Dendritic cell treated with granulocyte-macrophage colony-stimulating factor and Interleukin-4, amounts not matched to agents 40 ng/mL and 50 ng/mL, for 4 days (primary cell): ENCODE results near the gene SCN1B.
"Not testable (repeated sequence)": the region's sequence is repeated elsewhere in the genome, so short reads cannot be mapped to it uniquely, and the experiment has no call there.

Experiments
- H3K27ac Mint-ChIP-seq: one replicate; pipeline ENCODE4 v1.8.0; 2022; ENCODE audit warnings: mild to moderate bottlenecking, mixed read lengths
- H3K27me3 Mint-ChIP-seq: one replicate; pipeline ENCODE4 v1.8.0; 2022; ENCODE audit warnings: mild to moderate bottlenecking, mixed read lengths
- H3K36me3 Mint-ChIP-seq: one replicate; pipeline ENCODE4 v1.8.0; 2022; ENCODE audit warnings: low read depth, mixed read lengths
- H3K4me1 Mint-ChIP-seq: one replicate; pipeline ENCODE4 v1.8.0; 2022; ENCODE audit warnings: low read depth, mixed read lengths
- H3K4me3 Mint-ChIP-seq: one replicate; pipeline ENCODE4 v1.8.0; 2022; ENCODE audit warnings: mild to moderate bottlenecking, moderate library complexity, mixed read lengths
- H3K9me3 Mint-ChIP-seq: one replicate; pipeline ENCODE4 v1.8.0; 2022; ENCODE audit warnings: mixed read lengths
- intact Hi-C: fragments of 100-400 bp; cut with micrococcal nuclease; formaldehyde crosslinking; loops from one replicate; pipeline ENCODE4 v1.15.0; 2022

Gene SCN1B

DNA sequence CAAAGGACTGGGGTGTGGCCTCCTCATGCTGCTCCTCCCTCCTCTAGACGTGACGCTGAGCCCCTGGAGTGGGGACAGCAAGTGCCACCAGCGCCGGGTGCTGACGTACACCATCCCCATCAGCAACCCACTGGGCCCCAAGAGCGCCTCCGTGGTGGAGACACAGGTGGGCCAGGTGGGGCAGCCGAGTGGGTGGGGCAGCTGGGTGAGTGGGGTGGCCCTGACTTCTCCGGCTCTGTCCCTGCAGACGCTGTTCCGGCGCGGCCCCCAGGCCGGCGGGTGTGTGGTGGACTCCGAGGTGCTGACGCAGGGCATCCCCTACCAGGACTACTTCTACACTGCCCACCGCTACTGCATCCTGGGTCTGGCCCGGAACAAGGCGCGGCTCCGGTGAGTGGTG is 11.1 kb upstream of the SCN1B start:
- H3K9me3 Mint-ChIP-seq = no peaks in the 10 kb centered on the region
- H3K4me1 Mint-ChIP-seq = peaks cover 54% of the 10 kb centered on the region
- H3K27me3 Mint-ChIP-seq = no peaks in the 10 kb centered on the region
- peaks cover 99% of the 10 kb centered on the region for H3K36me3 Mint-ChIP-seq
- H3K4me3 Mint-ChIP-seq = no peak overlapping the region
- H3K27ac Mint-ChIP-seq = no peak overlapping the region
- intact Hi-C loops = no loop called here

DNA sequence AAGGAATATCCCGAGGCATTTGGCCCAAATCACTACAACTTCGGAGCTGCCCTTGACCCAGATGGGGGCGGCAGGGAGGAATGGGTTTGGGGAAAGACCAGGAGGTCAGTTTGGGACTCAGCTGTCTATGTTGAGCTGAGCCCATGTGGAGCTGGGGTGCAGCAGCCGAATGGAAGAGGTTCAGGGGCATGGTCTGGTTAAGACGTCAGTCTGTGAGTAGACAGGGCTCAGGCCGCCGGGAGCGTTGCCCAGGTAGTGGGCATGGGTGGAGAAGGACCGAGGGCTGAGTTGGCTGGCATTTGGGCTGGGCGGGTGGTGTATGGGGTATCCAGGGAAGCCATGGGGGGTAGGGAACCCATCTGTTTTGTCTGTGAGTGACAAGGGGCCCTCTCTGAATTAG is 9.3 kb upstream of the SCN1B start:
- intact Hi-C loops = no loop called here
- Mint-ChIP-seq H3K27ac (no peak overlapping the region), H3K4me1 (peaks cover 38% of the 10 kb centered on the region), H3K9me3 (no peaks in the 10 kb centered on the region), H3K4me3 (no peak overlapping the region), H3K27me3 (no peaks in the 10 kb centered on the region), H3K36me3 (peaks cover 99% of the 10 kb centered on the region)

DNA sequence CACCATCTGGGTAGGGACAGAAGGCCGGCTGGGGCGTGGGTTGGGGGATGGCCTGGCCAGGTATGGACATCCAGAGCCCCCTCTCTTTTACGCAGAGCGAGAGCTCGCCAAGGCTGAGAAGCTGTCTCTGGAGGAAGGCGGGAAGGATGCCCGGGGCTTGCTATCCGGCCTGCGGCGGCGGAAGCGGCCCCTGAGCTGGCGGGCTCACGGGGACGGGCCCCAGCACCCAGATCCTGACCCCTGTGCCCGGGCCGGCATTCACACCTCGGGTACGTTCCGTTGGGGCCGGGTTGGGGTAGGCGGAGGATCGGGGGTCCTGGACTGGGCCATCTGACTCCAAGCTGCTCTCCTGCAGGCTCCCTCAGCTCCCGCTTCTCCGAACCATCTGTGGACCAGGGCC is 8.7 kb upstream of the SCN1B start:
- intact Hi-C loops = no loop called here
- Mint-ChIP-seq H3K4me3 (no peak overlapping the region), H3K27me3 (no peaks in the 10 kb centered on the region), H3K4me1 (peaks cover 38% of the 10 kb centered on the region), H3K9me3 (no peaks in the 10 kb centered on the region), H3K27ac (peak overlapping the region; percentile 57), H3K36me3 (peaks cover 99% of the 10 kb centered on the region)

DNA sequence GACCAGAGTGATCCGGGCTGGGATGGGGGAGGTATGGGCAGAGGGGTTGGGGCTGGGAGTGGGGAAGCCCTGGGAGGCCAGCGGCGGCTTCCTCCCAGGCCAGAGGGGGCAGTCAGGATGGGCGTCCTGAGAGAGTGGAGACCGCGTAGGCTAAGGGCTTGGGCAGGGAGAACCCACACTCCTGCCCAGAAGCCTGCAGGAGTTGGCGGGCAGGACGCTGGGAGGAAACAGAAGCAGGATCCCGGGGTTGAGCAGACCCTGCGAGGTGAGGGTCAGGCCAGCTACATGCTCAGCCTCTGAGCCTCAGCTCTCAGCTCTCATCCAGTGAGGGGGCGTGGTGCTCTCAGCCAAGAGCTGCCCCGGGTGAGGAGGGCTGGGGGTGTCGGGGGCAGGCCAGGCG is 7.8 kb upstream of the SCN1B start:
- intact Hi-C loops = no loop called here

DNA sequence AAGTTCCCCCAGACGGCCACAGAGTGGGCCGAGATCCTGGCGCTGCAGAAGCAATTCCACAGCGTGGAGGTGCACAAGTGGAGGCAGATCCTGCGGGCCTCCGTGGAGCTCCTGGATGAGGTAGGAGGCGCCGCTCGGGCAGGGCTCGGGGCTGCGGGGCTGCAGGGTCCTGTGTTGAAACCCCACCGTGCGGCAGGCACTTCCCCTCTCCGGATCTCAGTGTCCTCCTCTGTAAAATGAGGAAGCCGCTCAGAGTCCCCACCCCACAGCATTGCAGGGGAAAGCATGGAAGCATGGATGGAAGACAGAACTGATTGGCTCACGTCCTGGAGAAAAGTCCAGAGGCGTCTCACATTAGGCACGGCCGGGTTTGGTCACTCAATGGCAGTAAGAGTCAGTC is 6.8 kb upstream of the SCN1B start:
- H3K27me3 Mint-ChIP-seq = peaks cover 2% of the 10 kb centered on the region
- H3K4me1 Mint-ChIP-seq = peaks cover 24% of the 10 kb centered on the region
- no peak overlapping the region for H3K4me3 Mint-ChIP-seq
- intact Hi-C loops = no loop called here
- peaks cover 100% of the 10 kb centered on the region for H3K36me3 Mint-ChIP-seq
- H3K9me3 Mint-ChIP-seq = no peaks in the 10 kb centered on the region
- peak overlapping the region; percentile 52 for H3K27ac Mint-ChIP-seq

More for the DNA sequence above, 7.8 kb upstream of the SCN1B start:
- Mint-ChIP-seq H3K4me1 (peaks cover 33% of the 10 kb centered on the region), H3K9me3 (no peaks in the 10 kb centered on the region), H3K27ac (peak overlapping the region; percentile 57), H3K4me3 (no peak overlapping the region), H3K36me3 (peaks cover 100% of the 10 kb centered on the region), H3K27me3 (no peaks in the 10 kb centered on the region)

DNA sequence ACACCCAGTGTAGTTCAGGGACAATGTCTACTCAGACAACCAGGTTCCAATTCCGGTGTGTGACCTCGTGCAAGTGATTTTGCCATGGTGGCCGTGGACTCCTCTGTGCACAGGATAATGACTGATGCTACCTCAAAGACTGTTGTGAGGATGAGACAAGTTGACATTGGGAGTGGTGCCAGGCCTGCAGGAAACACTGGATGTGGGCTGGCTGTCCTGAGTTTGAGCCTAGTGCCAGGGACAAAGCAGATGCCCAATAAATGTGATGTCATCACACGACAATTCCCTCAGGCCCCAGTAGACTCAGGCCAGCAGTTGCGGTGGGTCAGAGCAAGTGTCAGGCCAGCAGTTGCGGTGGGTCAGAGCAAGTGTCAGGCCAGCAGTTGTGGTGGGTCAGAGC is 6.2 kb upstream of the SCN1B start:
- Mint-ChIP-seq H3K4me3 (no peak overlapping the region), H3K36me3 (peaks cover 95% of the 10 kb centered on the region)
- intact Hi-C loops = no loop called here

DNA sequence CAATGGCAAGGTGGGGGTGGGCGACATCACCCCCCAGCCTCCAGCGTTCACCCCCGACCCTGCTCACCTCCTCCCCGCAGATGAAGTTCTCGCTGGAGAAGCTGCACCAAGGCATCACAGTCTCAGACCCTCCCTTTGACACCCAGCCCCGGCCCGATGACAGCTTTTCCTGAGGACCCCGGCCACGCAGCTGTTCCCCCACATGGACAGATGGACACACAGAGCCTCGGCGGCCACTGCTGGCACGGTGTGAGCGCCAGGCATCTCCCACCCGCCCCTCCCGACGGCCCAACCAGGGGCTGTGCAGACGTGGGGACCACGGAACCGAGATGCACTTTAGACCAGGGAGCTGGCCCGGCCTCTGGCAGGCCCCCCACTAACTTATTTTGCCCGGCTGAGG is 4.3 kb upstream of the SCN1B start:
- Mint-ChIP-seq H3K27me3 (peaks cover 17% of the 10 kb centered on the region), H3K9me3 (no peaks in the 10 kb centered on the region), H3K4me1 (peaks cover 29% of the 10 kb centered on the region), H3K4me3 (no peak overlapping the region), H3K27ac (no peak overlapping the region), H3K36me3 (peaks cover 76% of the 10 kb centered on the region)
- intact Hi-C loops = no loop called here

More for the DNA sequence above, 6.2 kb upstream of the SCN1B start:
- no peaks in the 10 kb centered on the region for H3K9me3 Mint-ChIP-seq
- peaks cover 7% of the 10 kb centered on the region for H3K27me3 Mint-ChIP-seq
- no peak overlapping the region for H3K27ac Mint-ChIP-seq
- peaks cover 21% of the 10 kb centered on the region for H3K4me1 Mint-ChIP-seq

DNA sequence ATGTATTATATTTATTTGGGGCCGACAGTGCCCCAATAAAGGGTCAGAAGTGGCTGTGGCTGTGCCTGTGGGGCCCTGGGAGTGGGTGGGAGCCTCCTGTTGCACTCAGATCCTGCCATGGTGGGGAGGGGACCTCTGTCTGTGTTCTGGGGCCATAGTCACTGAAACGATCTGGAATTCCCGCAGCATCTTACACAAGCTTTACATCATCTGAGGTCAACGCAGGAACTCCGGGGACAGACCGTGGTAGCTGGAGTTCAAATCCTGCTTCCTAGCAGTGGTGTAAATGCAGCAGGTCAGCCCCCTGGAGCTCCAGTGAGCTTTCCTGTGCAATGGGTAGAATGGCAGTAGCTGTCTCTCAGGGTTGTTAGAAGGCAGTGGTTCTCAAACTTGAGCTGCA is 3.9 kb upstream of the SCN1B start:
- peaks cover 72% of the 10 kb centered on the region for H3K36me3 Mint-ChIP-seq
- no peak overlapping the region for H3K4me3 Mint-ChIP-seq
- H3K27me3 Mint-ChIP-seq = peaks cover 22% of the 10 kb centered on the region
- intact Hi-C loops = no loop called here
- no peaks in the 10 kb centered on the region for H3K9me3 Mint-ChIP-seq
- no peak overlapping the region for H3K27ac Mint-ChIP-seq
- peaks cover 33% of the 10 kb centered on the region for H3K4me1 Mint-ChIP-seq

DNA sequence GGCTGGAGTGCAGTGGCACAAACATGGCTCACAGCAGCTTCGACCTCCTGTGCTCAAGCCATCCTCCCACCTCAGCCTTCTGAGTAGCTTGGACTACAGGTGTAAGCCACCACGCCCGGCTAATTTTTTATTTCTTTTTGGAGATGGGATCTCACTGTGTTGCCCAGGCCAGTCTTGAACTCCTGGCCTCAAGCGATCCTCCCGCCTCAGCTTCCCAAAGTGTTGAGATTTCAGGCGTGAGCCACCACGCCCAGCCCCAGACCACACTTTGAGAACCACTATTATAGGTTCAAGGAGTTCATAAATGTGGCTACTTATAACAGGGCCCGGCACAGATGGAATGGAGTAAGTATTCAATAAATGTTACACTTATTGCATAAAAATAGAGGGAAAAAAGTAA is 3.3 kb upstream of the SCN1B start:
- H3K4me1 Mint-ChIP-seq = peaks cover 32% of the 10 kb centered on the region
- no peak overlapping the region for H3K4me3 Mint-ChIP-seq
- peaks cover 28% of the 10 kb centered on the region for H3K27me3 Mint-ChIP-seq
- H3K27ac Mint-ChIP-seq = no peak overlapping the region
- no peaks in the 10 kb centered on the region for H3K9me3 Mint-ChIP-seq
- peaks cover 66% of the 10 kb centered on the region for H3K36me3 Mint-ChIP-seq
- intact Hi-C loops = no loop called here

DNA sequence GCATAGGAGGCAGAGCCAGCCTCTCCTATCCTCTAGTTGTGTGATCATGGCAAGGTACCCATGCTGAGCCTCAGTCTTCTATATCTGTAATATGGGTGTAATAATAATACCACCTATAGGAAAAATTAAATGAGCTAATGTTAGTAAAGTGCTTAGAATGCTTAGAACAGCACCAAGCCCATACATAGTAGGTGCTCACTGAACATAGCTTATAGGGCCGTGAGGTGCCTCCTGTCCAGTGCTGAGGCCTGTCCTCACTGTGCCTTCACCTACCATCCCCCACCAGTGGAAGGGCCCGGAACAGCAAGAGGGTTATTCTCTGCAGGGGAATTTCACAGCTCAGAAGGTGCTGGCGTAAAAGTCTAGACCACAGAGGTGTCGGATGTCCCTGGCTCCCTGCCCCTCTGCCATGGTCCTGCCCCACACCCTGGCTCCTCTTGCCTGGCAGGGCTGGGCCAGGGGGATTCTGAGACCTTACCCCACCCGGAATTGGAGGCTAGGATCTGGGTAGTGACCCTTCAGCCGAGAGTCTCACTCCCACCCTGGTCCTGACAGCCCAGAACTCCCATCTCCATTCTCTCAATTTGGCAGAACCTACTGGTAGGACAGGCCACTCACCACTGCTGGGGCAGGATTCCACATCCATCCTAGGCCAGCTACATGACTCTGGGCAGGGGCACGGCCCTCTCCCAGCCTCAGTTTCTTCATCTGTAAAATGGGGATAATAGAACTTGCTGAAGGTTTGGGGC is 2.2 kb upstream of the SCN1B start:
- intact Hi-C loops = no loop called here
- Mint-ChIP-seq H3K4me1 (peaks cover 23% of the 10 kb centered on the region), H3K36me3 (peaks cover 56% of the 10 kb centered on the region), H3K27me3 (peaks cover 38% of the 10 kb centered on the region), H3K9me3 (no peaks in the 10 kb centered on the region), H3K27ac (no peak overlapping the region), H3K4me3 (no peak overlapping the region)

DNA sequence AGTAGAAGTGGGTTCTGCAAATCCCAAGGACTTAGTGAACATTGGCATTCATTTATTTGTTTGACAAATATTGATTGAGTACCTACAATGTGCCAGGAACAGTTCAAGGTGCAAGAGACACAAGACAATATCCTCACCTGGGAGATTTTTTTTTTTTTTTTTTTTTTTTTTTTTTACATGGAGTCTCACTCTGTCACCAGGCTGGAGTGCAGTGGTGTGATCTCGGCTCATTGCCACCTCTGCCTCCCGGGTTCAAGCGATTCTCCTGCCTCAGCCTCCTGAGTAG is 1.7 kb upstream of the SCN1B start:
- H3K9me3 Mint-ChIP-seq, intact Hi-C loops, H3K27ac Mint-ChIP-seq, H3K4me3 Mint-ChIP-seq: not testable (repeated sequence)
- Mint-ChIP-seq H3K27me3 (peaks cover 43% of the 10 kb centered on the region), H3K4me1 (peaks cover 17% of the 10 kb centered on the region), H3K36me3 (peaks cover 51% of the 10 kb centered on the region)

DNA sequence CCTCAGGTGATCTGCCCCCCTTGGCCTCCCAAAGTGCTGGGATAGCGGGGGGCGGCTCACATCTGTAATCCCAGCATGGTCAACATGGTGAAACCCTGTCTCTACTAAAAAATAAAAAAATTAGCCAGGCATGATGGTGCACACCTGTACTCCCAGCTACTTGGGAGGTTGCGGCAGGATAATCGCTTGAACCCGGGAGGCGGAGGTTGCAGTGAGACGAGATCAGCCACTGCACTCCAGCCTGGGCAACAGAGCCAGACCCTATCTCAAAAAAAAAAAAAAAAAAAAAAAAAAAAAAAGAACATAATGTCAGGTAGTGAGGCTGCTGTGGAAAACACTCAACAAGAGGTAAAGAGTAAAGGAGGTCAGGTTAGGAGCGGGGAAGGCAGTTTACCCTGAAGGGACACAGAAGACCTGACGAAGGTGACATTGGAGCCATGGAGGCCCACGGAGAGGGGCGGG is 964 bp upstream of the SCN1B start:
- H3K27ac Mint-ChIP-seq, H3K4me3 Mint-ChIP-seq, H3K9me3 Mint-ChIP-seq, intact Hi-C loops: not testable (repeated sequence)
- Mint-ChIP-seq H3K36me3 (peaks cover 43% of the 10 kb centered on the region), H3K27me3 (peaks cover 47% of the 10 kb centered on the region), H3K4me1 (peaks cover 14% of the 10 kb centered on the region)

DNA sequence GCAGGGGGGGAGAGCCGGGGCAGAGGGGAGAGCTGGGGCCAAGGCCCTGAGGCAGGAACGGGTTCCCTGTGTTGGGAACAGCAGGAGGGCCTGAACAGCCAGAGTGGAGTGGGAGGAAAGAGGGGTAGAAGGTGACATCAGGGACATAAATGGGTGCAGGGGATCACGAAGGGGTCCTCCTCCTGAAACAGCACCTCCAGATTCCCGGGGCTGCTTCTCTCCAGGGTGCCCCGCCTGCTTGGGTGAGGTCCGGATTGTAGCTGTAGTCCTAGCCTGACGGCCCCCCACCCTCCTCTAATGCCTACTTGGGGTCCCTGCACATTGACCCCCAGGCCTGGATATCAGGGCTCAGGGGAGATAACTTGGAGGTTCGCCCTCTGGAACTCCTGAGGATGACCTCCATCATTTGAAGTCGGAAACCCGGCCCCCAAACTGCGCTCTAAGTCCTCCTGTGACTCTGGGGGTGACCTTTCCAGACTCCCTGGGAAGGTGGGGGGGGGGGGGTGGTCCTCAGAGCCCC is 473 bp upstream of the SCN1B start:
- Mint-ChIP-seq H3K4me1 (peaks cover 14% of the 10 kb centered on the region), H3K4me3 (peak overlapping the region; percentile 17), H3K36me3 (peaks cover 38% of the 10 kb centered on the region), H3K27ac (no peak overlapping the region), H3K9me3 (no peaks in the 10 kb centered on the region), H3K27me3 (peaks cover 50% of the 10 kb centered on the region)
- intact Hi-C loops = no loop called here

DNA sequence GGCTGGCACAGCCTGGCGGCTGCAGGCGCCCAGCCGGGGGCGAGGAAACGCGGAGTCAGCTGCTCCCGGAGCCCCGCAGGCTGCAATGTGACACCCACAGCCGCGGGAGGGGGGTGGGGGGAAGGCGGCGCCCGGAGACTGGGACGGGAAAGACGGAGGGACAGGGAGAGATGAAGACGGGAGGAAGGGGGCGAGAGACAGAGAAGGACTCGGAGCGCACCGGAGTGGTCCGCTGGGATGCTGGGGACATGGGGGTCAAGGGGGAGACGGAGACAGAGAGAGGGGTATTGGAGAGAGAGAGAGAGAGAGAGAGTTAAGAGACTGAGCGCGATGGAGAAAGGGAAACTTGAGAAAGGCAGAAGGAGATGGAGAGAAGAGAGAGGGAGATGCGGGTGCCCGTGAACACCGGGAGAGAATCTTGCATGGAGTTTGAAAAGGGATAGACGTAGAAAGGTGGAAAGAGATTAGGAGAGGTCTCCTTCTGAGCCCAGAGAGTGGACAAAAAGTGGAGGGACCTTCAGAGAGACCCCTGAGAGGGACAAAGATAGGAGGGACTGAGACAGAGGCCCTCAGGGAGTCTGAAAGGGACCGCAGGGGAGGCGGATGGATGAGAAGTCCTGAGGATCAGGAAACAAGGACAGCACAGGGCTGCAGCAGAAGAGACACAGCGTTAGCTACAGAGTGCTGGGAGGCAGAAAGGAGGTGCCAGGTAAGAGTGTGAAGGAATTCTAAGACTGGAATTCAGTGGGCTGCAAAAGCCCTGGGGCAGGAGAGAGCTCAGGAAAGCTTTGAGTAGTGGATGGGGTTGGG is 1.0 kb downstream of the SCN1B start:
- intact Hi-C loops = no loop called here
- Mint-ChIP-seq H3K27ac (no peak overlapping the region), H3K4me1 (peaks cover 14% of the 10 kb centered on the region), H3K27me3 (peaks cover 50% of the 10 kb centered on the region), H3K9me3 (no peaks in the 10 kb centered on the region), H3K36me3 (peaks cover 23% of the 10 kb centered on the region), H3K4me3 (peak overlapping the region; percentile 44)
